ENCODE measurements around the gene NFATC2.

NFATC2 gene

GRCh38 chr20:51429696-51430095, 112.8 kb downstream of the NFATC2 start:
- no peak for DNase-seq (ENCODE audit: low spot score)

- no peak for DNase-seq (ENCODE audit: low spot score)
These were observed 113.4 kb downstream of the NFATC2 start for GRCh38 chr20:51429144-51429482.

GRCh38 chr20:51428401-51429143, 113.9 kb downstream of the NFATC2 start:
- peak; percentile 67 for DNase-seq (ENCODE audit: low spot score)

GRCh38 chr20:51427651-51428291, 114.7 kb downstream of the NFATC2 start:
- no peak for DNase-seq (ENCODE audit: low spot score)

GRCh38 chr20:51426718-51427650, 115.5 kb downstream of the NFATC2 start:
- DNase-seq (ENCODE audit: low spot score), result no peak

- no peak for DNase-seq (ENCODE audit: low spot score)
These were observed 117.0 kb downstream of the NFATC2 start for GRCh38 chr20:51425347-51426106.

GRCh38 chr20:51424270-51425117, 118.0 kb downstream of the NFATC2 start:
- no peak for DNase-seq (ENCODE audit: low spot score)

- no peak for DNase-seq (ENCODE audit: low spot score)
These were observed 118.7 kb downstream of the NFATC2 start for GRCh38 chr20:51423810-51424209.

- no peak for DNase-seq (ENCODE audit: low spot score)
These were observed 119.2 kb downstream of the NFATC2 start for GRCh38 chr20:51423290-51423667.

- DNase-seq (ENCODE audit: low spot score), result no peak
These were observed 119.8 kb downstream of the NFATC2 start for GRCh38 chr20:51422514-51423289.

GRCh38 chr20:51420805-51421204, 121.7 kb downstream of the NFATC2 start:
- DNase-seq (ENCODE audit: low spot score), result no peak

GRCh38 chr20:51420111-51420510, 122.4 kb downstream of the NFATC2 start:
- DNase-seq (ENCODE audit: low spot score), result peak; percentile 37

GRCh38 chr20:51419646-51420045, 122.9 kb downstream of the NFATC2 start:
- DNase-seq (ENCODE audit: low spot score), result no peak

GRCh38 chr20:51419231-51419630, 123.3 kb downstream of the NFATC2 start:
- no peak for DNase-seq (ENCODE audit: low spot score)

GRCh38 chr20:51418137-51418529, 124.4 kb downstream of the NFATC2 start:
- no peak for DNase-seq (ENCODE audit: low spot score)

GRCh38 chr20:51417250-51418136, 125.0 kb downstream of the NFATC2 start:
- no peak for DNase-seq (ENCODE audit: low spot score)

GRCh38 chr20:51416532-51417249, 125.8 kb downstream of the NFATC2 start:
- no peak for DNase-seq (ENCODE audit: low spot score)

GRCh38 chr20:51413857-51414256, 128.7 kb downstream of the NFATC2 start:
- DNase-seq (ENCODE audit: low spot score), result no peak

Measured in GM03348 (cell line).